KBM-7 (cell line): ENCODE measurements around the gene GRIK3.
"Not testable (repeated sequence)": the region's sequence is repeated elsewhere in the genome, so short reads cannot be mapped to it uniquely, and the experiment has no call there.

Source experiments
- DNase-seq: peaks from one replicate; pipeline ENCODE4 v3.0.0-alpha.2; 2015
- in situ Hi-C: fragments of 300-500 bp; cut with MboI; formaldehyde crosslinking; loops from 2 replicates; pipeline ENCODE4 v1.14.3; 2020; ENCODE audit warnings: low sequenced_read_pairs, low pct_unique_long_range_greater_than_20kb, mixed read lengths

Gene GRIK3

DNA sequence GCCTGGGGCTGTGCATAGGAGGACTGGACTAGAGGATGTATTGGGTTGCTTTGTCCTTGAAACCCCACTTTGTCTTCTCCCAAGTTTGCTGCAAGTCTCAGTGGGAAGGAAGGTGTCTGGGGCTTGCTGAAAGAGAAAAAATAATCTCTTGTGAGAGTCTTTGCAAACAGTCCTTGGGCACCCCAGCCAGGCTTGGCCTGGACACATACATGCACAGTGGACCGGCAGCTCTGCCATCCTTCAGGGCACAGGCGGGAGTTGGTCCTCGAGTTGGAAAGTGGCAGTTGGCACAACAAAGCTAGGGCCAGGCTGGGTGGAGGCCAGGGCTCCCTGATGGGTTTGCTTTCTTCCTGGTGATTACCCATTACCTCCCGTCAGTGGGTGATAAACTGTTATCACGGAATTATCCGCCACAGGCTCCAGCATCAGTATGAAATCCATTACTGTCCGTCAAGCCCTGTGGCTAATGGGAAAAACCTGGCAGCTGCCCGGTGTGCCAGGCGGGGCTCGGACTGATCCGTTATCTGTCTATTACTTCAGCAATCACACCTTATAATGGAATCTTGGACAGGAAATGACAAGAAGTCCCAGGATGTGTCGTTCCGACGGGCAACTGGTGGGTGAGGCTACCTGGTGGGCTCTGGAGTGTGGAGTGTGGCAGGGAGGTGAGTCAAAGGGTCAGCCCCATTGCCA is 265.7 kb downstream of the GRIK3 start:
- DNase-seq: no peak
- in situ Hi-C loops: no loop called here

DNA sequence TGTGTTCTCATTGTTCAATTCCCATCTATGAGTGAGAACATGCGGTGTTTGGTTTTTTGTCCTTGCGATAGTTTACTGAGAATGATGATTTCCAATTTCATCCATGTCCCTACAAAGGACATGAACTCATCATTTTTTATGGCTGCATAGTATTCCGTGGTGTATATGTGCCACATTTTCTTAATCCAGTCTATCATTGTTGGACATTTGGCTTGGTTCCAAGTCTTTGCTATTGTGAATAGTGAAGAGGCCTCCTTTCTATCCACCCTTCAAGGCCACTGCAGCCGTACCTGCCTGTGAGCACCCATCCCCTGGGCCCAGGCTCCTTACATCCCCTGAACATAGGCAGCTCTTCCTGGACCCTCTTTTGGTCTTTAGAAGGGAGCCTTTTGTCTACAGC is 266.9 kb downstream of the GRIK3 start:
- in situ Hi-C loops: not testable (repeated sequence)

GRCh38 chr1:36766481-36766880 is 267.8 kb downstream of the GRIK3 start:
- DNase-seq: no peak
- in situ Hi-C loops: no loop called here

More for the DNA sequence above, 266.9 kb downstream of the GRIK3 start:
- not testable (repeated sequence) for DNase-seq

DNA sequence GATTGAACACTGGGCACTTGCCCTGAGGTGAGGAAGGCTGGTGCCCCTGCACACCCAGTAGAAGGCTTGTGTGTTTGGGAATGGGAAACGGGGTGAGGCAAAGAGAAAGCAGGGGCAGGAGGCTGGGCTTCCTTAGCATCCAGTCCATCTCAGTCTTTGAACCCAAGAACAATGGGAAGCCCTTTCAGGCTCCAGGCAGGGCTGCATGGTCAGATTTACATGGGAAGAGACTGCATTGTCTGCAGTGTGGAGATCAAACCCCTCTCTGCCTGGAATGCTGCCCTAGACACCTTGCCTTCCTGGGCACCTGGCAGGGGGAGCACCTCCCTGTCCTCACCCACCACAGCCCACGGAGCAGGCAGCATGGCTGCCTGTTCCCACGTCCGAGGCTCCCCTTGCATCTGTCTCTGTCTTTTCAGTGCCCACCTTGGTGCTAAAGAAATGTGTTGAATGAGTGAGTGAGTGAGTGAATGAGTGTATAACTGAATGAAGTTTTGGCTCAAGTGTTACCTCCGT is 268.5 kb downstream of the GRIK3 start:
- DNase-seq: no peak

DNA sequence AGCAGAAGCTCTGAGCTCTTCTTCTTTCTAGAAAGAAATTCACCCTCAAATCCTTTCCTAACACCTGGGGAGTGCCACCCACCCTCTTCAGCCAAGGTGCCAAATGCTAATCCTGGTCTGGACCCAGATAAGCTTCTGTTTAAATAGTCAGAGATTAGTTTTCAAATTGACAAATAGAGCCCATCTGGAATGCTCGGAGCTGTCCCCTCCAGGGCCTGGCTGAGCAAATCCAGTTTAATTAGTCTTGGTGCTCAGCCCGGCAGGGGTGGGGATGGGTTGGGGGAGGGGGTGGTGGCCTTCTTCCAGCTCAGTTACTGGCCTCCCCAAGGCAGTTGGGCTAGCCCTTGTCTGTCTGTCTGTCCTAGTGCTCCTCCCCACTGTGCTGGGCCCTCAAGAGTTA is 269.5 kb downstream of the GRIK3 start:
- DNase-seq: no peak
- in situ Hi-C loops: no loop called here

More for the DNA sequence above, 268.5 kb downstream of the GRIK3 start:
- in situ Hi-C loops: no loop called here

DNA sequence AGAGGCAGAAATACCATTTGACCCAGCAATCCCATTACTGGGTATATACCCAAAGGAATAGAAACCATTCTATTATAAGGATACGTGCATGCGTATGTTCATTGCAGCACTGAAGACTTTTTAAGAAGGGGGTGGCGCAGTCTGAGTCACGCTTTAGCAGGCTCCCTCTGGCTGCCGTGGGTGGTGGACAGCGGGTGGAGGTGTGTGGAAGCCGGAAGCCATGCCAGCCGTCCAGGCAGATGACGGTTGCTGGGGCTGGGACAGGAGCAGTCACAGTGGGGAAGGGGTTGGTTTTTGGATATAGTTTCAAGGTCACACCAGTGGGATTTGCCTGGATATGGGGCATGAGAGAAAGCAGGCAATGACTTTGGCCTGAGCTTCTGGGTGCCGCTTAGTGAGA is 270.5 kb downstream of the GRIK3 start:
- in situ Hi-C loops: no loop called here
- no peak for DNase-seq

- in situ Hi-C loops: no loop called here
- DNase-seq: no peak
Measured at GRCh38 chr1:36762174-36762573, 272.1 kb downstream of the GRIK3 start.

GRCh38 chr1:36761113-36761512 is 273.2 kb downstream of the GRIK3 start:
- in situ Hi-C loops: no loop called here
- no peak for DNase-seq

DNA sequence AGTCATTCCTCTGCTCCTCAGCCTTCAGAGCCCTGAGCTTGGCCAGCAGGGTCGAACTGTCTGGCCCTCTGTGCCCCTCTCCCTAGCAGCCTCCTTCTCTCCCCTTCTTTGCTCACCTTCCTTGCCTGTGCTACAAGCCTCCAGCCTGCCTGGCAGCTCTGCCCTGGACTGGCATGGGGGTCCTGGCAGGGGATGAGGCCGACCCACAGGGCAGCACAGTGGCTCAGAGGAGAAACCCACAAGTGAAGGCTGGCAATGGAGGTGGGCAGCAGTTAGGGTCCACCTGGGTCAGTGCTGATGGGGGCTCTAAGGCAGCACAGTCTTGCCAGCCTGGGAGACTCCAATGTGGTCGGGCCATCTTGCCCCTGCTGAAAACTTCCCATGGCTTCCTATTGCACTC is 274.2 kb downstream of the GRIK3 start:
- no peak for DNase-seq
- in situ Hi-C loops: no loop called here

- in situ Hi-C loops: no loop called here
- no peak for DNase-seq
Measured at GRCh38 chr1:36759355-36759754, 275.0 kb downstream of the GRIK3 start.

DNA sequence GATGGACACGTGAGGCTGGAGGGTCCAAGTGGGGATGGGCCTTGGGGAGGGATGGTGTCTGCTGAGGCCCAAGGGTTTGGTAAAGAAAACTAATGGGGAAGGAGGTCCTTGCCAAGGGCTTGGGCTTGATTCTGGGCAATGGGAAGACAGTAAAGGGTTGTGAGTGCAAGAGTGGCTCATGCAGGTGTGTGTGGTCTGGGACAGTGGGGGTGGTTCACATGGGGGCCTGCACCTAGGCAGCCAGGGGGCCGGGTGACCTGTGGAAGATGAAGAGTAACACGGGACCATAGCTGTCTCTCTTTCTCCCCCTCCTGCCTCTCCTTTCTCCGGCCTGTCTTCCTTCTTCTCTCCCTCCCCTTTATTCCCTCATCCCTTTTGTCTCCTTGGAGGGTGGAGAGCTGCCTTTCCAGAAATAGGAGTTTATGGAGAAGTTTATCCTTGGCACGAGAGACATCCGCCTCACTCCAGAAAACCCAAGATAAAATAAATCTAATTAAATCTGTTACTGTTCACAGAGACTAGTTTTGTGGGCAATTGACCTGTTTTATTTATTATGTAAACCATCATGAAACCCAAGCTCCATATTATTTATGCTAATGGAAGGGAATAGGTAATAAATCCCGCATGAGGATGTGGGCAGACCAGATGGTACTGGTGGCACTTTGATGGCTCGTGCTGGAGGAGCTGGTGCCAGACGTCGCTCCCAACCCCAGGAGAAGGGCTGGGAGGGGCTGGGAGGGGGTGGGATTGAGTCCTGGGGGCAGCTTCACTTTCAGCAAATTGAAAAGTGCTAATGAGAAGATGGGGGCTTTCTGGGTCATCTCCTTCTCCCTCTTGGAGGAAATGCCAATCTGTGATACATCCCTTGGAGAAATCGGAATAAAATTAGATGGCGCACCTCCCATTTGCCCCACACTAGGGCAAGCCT is 278.7 kb downstream of the GRIK3 start:
- DNase-seq: no peak
- in situ Hi-C loops: no loop called here

DNA sequence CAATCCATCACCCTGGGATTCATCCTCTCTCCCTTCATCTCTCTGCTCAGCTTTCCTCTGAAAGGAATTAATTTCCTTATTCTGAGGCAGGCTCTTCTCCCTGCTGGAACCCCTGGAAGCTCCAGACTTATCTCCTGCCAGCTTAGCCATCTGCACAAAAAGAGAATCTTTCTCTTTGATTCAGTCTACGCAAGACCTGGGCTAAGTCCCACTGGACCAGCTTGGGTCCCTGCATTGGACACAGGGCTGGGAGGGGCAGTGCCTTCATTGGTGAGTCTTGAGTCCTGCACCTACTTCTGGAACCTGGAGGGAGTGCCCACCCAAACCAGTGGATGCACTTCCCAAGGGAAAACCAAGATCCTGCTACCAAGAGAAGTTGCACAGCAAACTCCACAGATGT is 279.9 kb downstream of the GRIK3 start:
- DNase-seq: no peak
- in situ Hi-C loops: no loop called here

GRCh38 chr1:36753451-36753850 is 280.9 kb downstream of the GRIK3 start:
- in situ Hi-C loops: no loop called here
- no peak for DNase-seq

DNA sequence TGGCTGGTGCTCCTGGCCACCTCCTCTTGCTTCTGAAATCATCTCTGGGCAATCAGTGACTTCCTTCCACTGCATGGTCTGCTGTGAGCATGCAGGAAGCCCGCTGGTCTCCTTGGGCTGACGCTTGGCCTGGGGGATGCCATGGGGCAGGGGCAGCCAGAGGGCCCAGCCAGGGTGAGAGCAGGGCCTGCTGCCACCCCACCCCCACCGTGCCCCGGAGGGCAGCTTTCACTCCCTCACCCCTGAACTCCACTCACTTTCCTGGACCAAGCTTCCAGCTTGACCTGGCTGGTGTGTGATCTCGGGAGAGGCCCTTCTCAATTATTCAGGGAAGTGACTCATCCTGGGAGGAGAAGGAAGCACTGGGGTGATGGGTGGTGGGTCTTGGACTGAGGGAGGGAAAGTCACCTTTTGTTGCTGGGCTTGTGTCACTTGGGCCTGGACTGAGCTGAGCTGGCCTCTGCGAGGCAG is 281.4 kb downstream of the GRIK3 start:
- in situ Hi-C loops: no loop called here
- no peak for DNase-seq

GRCh38 chr1:36752431-36752830 is 281.9 kb downstream of the GRIK3 start:
- DNase-seq: no peak
- in situ Hi-C loops: no loop called here

DNA sequence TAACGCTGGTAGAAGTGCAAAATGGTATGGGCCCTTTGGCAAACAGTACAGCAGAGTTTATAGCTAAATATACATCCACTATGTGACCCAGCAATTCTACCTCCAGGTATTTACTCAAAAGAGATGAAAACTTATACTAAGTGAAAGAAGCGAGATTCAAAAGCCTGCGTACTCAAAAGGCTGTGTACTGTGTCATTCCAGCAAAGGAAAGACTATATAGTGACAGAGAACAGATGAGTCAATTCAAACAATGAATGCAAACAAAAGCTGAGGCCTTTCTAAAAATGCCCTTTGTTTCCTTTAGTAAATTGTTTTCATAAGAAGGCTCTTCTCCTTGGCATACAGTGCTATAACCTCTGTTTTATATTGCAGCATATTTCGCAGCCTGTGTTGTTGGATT is 282.8 kb downstream of the GRIK3 start:
- in situ Hi-C loops: no loop called here
- DNase-seq: no peak

DNA sequence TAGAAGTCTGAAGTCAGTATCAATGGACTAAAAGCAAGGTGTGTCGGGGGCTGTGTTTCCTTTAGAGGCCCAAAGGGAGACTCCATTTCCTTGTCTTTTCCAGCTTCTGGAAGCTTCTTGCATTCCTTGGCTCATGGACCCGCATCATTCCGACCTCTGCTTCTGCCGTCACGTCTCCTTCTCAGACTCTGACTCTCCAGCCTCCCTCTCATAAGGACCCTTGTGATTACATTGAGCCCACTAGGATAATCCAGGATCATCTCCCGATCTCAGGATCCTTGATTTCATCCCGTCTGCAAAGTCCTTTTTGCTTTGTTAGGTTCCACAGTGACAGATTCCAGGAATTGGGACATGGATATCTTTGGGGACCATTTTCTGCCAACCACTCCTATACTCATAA is 285.8 kb downstream of the GRIK3 start:
- in situ Hi-C loops: no loop called here
- no peak for DNase-seq
